Measurements from ENCODE around the gene HOMER1.

GRCh38 chr5:79346420-79346824 is 167.5 kb downstream of the HOMER1 start:
- TF ChIP-seq CTCF (IDR thresholded peaks at IDR 0.05; ENCODE audit: low read depth, low read length, poor library complexity, severe bottlenecking) (no peak), EZH2phosphoT487 (IDR thresholded peaks at IDR 0.05; ENCODE audit: borderline replicate concordance, low read length) (no peak)
